Vagina (tissue), 2 donors: ENCODE measurements around the gene CHCHD4.

ENCODE experiments used
- CTCF ChIP-seq, 3 experiments: fragments of 450-650 bp in 2 of 3; fragments of 200-600 bp in 1 of 3; sonication (generic) in 1 of 3; IDR thresholded peaks; one replicate each; pipeline ENCODE4 v1.5.1; 2017 to 2019; ENCODE audit warnings: antibody characterized with exemption in 3 of 3, mild to moderate bottlenecking in 2 of 3, moderate library complexity in 2 of 3
- POLR2A ChIP-seq, 2 donors: fragments of 450-650 bp; IDR thresholded peaks; one replicate each; pipeline ENCODE4 v1.6.1; 2017; ENCODE audit warnings: antibody characterized with exemption in 2 of 2, mild to moderate bottlenecking in 2 of 2, moderate library complexity in 2 of 2

DNA sequence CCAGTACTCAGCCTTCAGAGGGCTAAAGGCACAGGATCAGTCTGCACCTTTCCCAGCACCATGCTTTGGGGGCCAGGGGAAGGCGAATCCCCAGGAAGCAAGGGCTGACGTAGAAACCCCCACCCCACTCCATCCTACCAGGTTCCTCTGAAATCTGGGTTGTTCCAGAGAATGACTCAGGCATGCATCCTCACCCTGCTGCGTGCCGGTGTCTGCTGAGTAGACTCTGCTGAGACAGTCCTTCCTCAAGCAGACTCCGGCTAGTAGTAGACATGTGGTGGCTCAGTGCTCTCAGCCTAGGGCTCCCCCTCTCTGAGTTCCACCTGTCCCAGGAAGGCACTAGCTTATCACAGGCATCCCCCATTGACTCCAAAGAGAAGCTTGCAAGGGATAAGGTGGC is 9.2 kb upstream of the CHCHD4 start:
- TF ChIP-seq POLR2A (IDR thresholded peaks at IDR 0.05) (no peak), CTCF (IDR thresholded peaks at IDR 0.05) (no peak)
